NCI-H187 treated with DMSO at 0.1 percent for 48 hours (cell line): Measurements from ENCODE around the gene CALU.

Source experiments
- DNase-seq: peaks from one replicate; lab custom pipeline; 2025; lab: John Stamatoyannopoulos, UW

The CALU gene

DNA sequence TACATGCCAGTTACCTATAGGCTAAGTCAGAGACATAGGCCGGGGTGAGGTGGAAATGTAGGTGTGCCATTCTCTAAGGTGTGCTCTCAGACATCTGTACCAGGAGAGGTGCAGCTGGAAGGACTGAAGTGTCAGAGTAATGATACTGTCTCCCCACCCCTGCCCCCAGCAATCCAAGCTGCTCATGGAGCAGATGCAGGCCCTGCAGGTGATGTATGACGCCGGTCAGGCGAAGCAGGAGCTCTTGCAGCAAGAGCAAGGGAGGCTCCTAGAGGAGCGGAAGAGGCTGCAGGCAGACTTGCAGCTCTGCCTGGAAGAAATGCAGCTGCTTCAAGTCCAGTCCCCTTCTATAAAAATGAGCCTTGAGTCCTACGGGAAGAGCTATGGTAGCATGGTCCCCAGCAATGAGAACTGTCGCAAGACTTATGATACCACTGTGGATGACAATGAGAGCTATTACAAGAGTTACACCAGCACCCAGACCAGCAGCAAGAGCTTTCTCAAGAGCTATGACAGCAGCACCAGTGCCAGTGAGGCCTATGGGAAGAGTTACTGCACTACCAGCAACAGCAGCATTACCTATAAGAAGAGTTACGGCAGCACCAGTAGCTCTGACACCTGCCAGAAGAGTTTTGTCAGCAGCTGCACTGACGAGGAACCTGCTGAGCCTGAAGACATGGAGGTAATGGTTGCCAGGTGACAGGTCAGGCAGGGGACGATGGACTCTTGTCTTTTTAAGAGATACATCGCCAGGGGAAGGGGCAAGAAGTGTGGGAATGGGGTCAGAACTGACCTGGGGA lies 72.7 kb downstream of the CALU start:
- DNase-seq = no peak

DNA sequence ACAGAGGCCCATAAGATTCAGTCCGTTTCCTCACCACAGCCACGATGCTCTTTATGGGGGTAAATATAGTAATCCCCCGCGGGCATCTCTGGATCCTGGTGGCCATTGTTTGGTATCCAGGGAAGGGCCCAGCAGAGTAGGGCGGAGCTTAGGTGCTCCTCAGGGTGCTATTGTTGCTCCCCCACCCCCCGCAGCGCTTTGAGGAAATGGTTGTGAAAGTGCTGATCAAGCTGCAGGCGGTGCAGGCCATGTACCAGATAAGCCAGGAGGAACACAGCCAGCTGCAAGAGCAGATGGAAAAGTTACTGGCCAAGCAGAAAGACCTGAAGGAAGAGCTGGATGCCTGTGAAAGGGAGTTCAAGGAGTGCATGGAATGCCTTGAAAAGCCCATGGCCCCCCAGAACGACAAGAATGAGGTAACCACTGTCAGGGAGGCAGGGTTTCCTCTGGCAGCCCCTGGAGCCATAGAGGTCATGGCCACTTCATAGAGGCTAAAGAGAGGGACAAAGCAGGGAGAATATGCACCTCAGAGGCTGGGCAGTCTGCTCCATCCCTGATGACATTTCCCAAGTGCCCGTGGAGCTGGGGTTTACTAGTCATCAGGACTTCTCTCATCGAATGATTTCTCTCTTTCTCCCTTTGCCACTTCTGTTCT lies 73.5 kb downstream of the CALU start:
- no peak for DNase-seq

DNA sequence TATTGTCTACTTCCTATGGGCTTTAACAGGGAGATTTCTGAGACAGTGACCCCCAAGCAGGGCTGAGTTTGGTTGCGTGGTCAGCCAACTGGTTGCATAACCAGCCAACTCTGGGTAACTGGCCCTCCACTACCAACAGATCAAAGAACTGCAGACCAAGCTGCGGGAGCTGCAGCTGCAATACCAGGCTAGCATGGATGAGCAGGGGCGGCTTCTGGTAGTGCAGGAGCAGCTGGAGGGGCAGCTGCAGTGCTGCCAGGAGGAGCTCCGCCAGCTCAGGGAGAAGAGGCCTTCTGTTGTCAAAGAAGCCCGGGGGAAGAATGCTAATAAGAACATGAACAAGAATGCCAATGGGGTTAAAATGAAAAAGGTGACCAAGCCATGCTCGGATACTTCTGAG lies 75.3 kb downstream of the CALU start:
- DNase-seq = no peak

DNA sequence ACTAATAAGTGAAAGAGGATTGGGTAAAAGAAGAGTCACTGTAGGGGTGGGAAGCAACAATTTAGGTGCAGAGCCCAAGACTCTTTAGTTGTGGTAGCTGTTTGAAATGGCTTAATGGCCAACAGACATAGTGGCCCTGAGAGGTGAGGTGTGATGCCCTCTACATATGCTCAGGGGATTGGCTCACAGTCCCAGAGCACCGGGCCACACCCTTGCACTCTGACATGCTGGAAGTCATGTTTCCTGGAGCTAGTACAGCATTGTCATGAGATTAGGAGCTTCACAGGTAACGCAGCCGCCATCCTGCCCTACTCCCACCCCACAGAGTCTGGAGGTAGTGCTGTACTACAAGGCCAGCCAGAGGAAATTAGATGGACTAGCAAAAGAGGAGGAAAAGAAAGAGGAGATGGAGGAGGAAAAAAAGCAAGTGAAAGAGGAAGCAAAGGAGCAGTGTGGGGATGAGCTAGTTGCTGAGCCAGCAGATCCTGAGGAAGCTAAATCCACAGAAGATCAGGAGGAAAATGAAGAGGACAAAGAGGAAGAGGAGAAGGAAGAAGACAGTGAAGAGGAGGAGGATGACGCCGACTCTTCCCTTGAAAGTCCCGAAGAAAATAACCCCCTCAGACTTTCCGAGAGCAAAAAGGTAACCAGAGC lies 76.3 kb downstream of the CALU start:
- DNase-seq = no peak

DNA sequence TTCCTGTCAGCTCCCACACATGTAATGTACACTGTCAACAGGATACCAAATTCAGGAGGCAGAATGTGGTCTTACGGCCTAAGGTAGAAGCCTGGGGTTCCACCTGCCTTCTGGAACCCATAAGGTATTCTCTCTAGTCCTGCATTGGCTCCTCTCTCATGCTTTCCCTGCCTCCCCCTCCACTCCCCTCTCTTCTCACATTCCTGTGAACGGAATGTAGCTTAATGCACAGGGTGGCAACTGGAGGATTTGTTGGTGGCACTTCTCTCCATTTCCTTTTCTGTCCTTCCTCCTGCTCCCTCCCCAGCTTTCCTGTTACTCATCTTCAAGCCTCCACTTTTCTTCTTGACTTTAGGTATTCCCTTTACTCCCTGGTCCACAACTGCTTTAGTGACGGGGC lies 79.5 kb downstream of the CALU start:
- no peak for DNase-seq
